ENCODE results near the gene FGFR1OP2. TPM values are rescaled to one million over a fixed set of nuclear protein-coding genes. Genes with fewer than 3 reads are reported as not detected.
"Not testable (repeated sequence)": the region's sequence is repeated elsewhere in the genome, so short reads cannot be mapped to it uniquely, and the experiment has no call there.

FGFR1OP2 gene
- total and polyA plus RNA-seq, 9 donors, result 29.4 to 44.1 (median 38.0) TPM

GRCh38 chr12:26939192-26939832 is 1.0 kb downstream of the FGFR1OP2 start:
- Histone ChIP-seq H3K4me1 (ENCODE audit: control insufficient read depth, insufficient read depth, low read length) (peaks cover 8% of the 10 kb centered on the region), H3K27me3 (ENCODE audit: control insufficient read depth, insufficient read depth, low read length) (no peaks in the 10 kb centered on the region), H3K27ac (ENCODE audit: low read length) (peak overlapping the region; percentile 97), H3K4me3 (ENCODE audit: low read length) (peak overlapping the region; percentile 90), H3K36me3 (ENCODE audit: control insufficient read depth, insufficient read depth, low read length) (no peaks in the 10 kb centered on the region), H3K9me3 (replicated peaks; ENCODE audit: control insufficient read depth, low read depth, low read length) (peaks cover 2% of the 10 kb centered on the region)
- 0% methylated on average over 2 of the region's 9 CpGs for WGBS (ENCODE audit: insufficient coverage)
- DNase-seq, result peak; percentile 13

- Histone ChIP-seq H3K4me3 (ENCODE audit: low read length) (no peak overlapping the region), H3K4me1 (ENCODE audit: control insufficient read depth, insufficient read depth, low read length) (peaks cover 8% of the 10 kb centered on the region), H3K9me3 (replicated peaks; ENCODE audit: control insufficient read depth, low read depth, low read length) (peaks cover 5% of the 10 kb centered on the region), H3K36me3 (ENCODE audit: control insufficient read depth, insufficient read depth, low read length) (no peaks in the 10 kb centered on the region), H3K27ac (ENCODE audit: low read length) (no peak overlapping the region), H3K27me3 (ENCODE audit: control insufficient read depth, insufficient read depth, low read length) (no peaks in the 10 kb centered on the region)
- WGBS (ENCODE audit: insufficient coverage), result no CpG with 5 or more reads among the region's 1 CpG
- no peak for DNase-seq
Measured at GRCh38 chr12:26939953-26940352, 1.7 kb downstream of the FGFR1OP2 start.

GRCh38 chr12:26940516-26941214 is 2.4 kb downstream of the FGFR1OP2 start:
- no peak overlapping the region for H3K4me3 ChIP-seq (ENCODE audit: low read length)
- H3K4me1 ChIP-seq (ENCODE audit: control insufficient read depth, insufficient read depth, low read length), result peaks cover 8% of the 10 kb centered on the region
- no peaks in the 10 kb centered on the region for H3K36me3 ChIP-seq (ENCODE audit: control insufficient read depth, insufficient read depth, low read length)
- no peak overlapping the region for H3K27ac ChIP-seq (ENCODE audit: low read length)
- no peak for DNase-seq
- WGBS (ENCODE audit: insufficient coverage), result no CpG with 5 or more reads among the region's 3 CpGs
- H3K9me3 ChIP-seq (replicated peaks; ENCODE audit: control insufficient read depth, low read depth, low read length), result peaks cover 5% of the 10 kb centered on the region
- H3K27me3 ChIP-seq (ENCODE audit: control insufficient read depth, insufficient read depth, low read length), result no peaks in the 10 kb centered on the region

- no CpG with 5 or more reads among the region's 1 CpG for WGBS (ENCODE audit: insufficient coverage)
- no peak for DNase-seq
- no peak overlapping the region for H3K27ac ChIP-seq (ENCODE audit: low read length)
- H3K9me3 ChIP-seq (replicated peaks; ENCODE audit: control insufficient read depth, low read depth, low read length), result peaks cover 5% of the 10 kb centered on the region
- H3K27me3 ChIP-seq (ENCODE audit: control insufficient read depth, insufficient read depth, low read length), result no peaks in the 10 kb centered on the region
- H3K4me3 ChIP-seq (ENCODE audit: low read length), result no peak overlapping the region
- H3K4me1 ChIP-seq (ENCODE audit: control insufficient read depth, insufficient read depth, low read length), result peaks cover 5% of the 10 kb centered on the region
- H3K36me3 ChIP-seq (ENCODE audit: control insufficient read depth, insufficient read depth, low read length), result no peaks in the 10 kb centered on the region
Measured at GRCh38 chr12:26941215-26941594, 2.9 kb downstream of the FGFR1OP2 start.

GRCh38 chr12:26948309-26948708 is 10.0 kb downstream of the FGFR1OP2 start:
- Histone ChIP-seq H3K4me1 (ENCODE audit: control insufficient read depth, insufficient read depth, low read length) (no peaks in the 10 kb centered on the region), H3K27me3 (ENCODE audit: control insufficient read depth, insufficient read depth, low read length) (no peaks in the 10 kb centered on the region), H3K4me3 (ENCODE audit: low read length) (no peak overlapping the region), H3K27ac (ENCODE audit: low read length) (no peak overlapping the region), H3K36me3 (ENCODE audit: control insufficient read depth, insufficient read depth, low read length) (no peaks in the 10 kb centered on the region), H3K9me3 (replicated peaks; ENCODE audit: control insufficient read depth, low read depth, low read length) (peaks cover 9% of the 10 kb centered on the region)
- WGBS (ENCODE audit: insufficient coverage), result no CpG with 5 or more reads among the region's 1 CpG
- no peak for DNase-seq

GRCh38 chr12:26953447-26953846 is 15.2 kb downstream of the FGFR1OP2 start:
- no peaks in the 10 kb centered on the region for H3K4me1 ChIP-seq (ENCODE audit: control insufficient read depth, insufficient read depth, low read length)
- H3K4me3 ChIP-seq (ENCODE audit: low read length), result no peak overlapping the region
- H3K27me3 ChIP-seq (ENCODE audit: control insufficient read depth, insufficient read depth, low read length), result no peaks in the 10 kb centered on the region
- 40% methylated on average over 1 of the region's 1 CpG for WGBS (ENCODE audit: insufficient coverage)
- DNase-seq, result peak; percentile 50
- H3K9me3 ChIP-seq (replicated peaks; ENCODE audit: control insufficient read depth, low read depth, low read length), result peaks cover under 1% of the 10 kb centered on the region
- no peak overlapping the region for H3K27ac ChIP-seq (ENCODE audit: low read length)
- peaks cover 12% of the 10 kb centered on the region for H3K36me3 ChIP-seq (ENCODE audit: control insufficient read depth, insufficient read depth, low read length)

- Histone ChIP-seq H3K27me3 (ENCODE audit: control insufficient read depth, insufficient read depth, low read length) (no peaks in the 10 kb centered on the region), H3K4me1 (ENCODE audit: control insufficient read depth, insufficient read depth, low read length) (no peaks in the 10 kb centered on the region), H3K4me3 (ENCODE audit: low read length) (no peak overlapping the region), H3K27ac (ENCODE audit: low read length) (no peak overlapping the region), H3K9me3 (replicated peaks; ENCODE audit: control insufficient read depth, low read depth, low read length) (no peaks in the 10 kb centered on the region), H3K36me3 (ENCODE audit: control insufficient read depth, insufficient read depth, low read length) (peaks cover 12% of the 10 kb centered on the region)
- WGBS (ENCODE audit: insufficient coverage), result no CpG with 5 or more reads among the region's 4 CpGs
- no peak for DNase-seq
Measured at GRCh38 chr12:26954027-26954426, 15.8 kb downstream of the FGFR1OP2 start.

- peaks cover 14% of the 10 kb centered on the region for H3K36me3 ChIP-seq (ENCODE audit: control insufficient read depth, insufficient read depth, low read length)
- DNase-seq; H3K4me1 ChIP-seq (ENCODE audit: control insufficient read depth, insufficient read depth, low read length); H3K27ac ChIP-seq (ENCODE audit: low read length); H3K9me3 ChIP-seq (replicated peaks; ENCODE audit: control insufficient read depth, low read depth, low read length); H3K4me3 ChIP-seq (ENCODE audit: low read length); H3K27me3 ChIP-seq (ENCODE audit: control insufficient read depth, insufficient read depth, low read length): not testable (repeated sequence)
- WGBS (ENCODE audit: insufficient coverage), result 95% methylated on average over 3 of the region's 7 CpGs
Measured at GRCh38 chr12:26961391-26961790, 23.1 kb downstream of the FGFR1OP2 start.

GRCh38 chr12:26961803-26962202 is 23.5 kb downstream of the FGFR1OP2 start:
- no peaks in the 10 kb centered on the region for H3K9me3 ChIP-seq (replicated peaks; ENCODE audit: control insufficient read depth, low read depth, low read length)
- no peaks in the 10 kb centered on the region for H3K4me1 ChIP-seq (ENCODE audit: control insufficient read depth, insufficient read depth, low read length)
- no peak overlapping the region for H3K4me3 ChIP-seq (ENCODE audit: low read length)
- DNase-seq, result no peak
- WGBS (ENCODE audit: insufficient coverage), result no CpG with 5 or more reads among the region's 1 CpG
- H3K27me3 ChIP-seq (ENCODE audit: control insufficient read depth, insufficient read depth, low read length), result no peaks in the 10 kb centered on the region
- H3K27ac ChIP-seq (ENCODE audit: low read length), result no peak overlapping the region
- H3K36me3 ChIP-seq (ENCODE audit: control insufficient read depth, insufficient read depth, low read length), result peaks cover 12% of the 10 kb centered on the region

GRCh38 chr12:26963413-26963812 is 25.1 kb downstream of the FGFR1OP2 start:
- Histone ChIP-seq H3K4me3 (ENCODE audit: low read length) (no peak overlapping the region), H3K4me1 (ENCODE audit: control insufficient read depth, insufficient read depth, low read length) (no peaks in the 10 kb centered on the region), H3K27ac (ENCODE audit: low read length) (no peak overlapping the region), H3K9me3 (replicated peaks; ENCODE audit: control insufficient read depth, low read depth, low read length) (no peaks in the 10 kb centered on the region), H3K36me3 (ENCODE audit: control insufficient read depth, insufficient read depth, low read length) (peaks cover 10% of the 10 kb centered on the region), H3K27me3 (ENCODE audit: control insufficient read depth, insufficient read depth, low read length) (no peaks in the 10 kb centered on the region)
- no CpG with 5 or more reads among the region's 1 CpG for WGBS (ENCODE audit: insufficient coverage)
- no peak for DNase-seq

Data from muscle of leg (tissue), 11 donors.